ENCODE data around the gene GARNL3. TPM values are rescaled to one million over a fixed set of nuclear protein-coding genes. Genes with fewer than 3 reads are reported as not detected.
A peak's percentile ranks its signal among the peaks of the same experiment; 100 is the strongest.

The GARNL3 gene, protein sequence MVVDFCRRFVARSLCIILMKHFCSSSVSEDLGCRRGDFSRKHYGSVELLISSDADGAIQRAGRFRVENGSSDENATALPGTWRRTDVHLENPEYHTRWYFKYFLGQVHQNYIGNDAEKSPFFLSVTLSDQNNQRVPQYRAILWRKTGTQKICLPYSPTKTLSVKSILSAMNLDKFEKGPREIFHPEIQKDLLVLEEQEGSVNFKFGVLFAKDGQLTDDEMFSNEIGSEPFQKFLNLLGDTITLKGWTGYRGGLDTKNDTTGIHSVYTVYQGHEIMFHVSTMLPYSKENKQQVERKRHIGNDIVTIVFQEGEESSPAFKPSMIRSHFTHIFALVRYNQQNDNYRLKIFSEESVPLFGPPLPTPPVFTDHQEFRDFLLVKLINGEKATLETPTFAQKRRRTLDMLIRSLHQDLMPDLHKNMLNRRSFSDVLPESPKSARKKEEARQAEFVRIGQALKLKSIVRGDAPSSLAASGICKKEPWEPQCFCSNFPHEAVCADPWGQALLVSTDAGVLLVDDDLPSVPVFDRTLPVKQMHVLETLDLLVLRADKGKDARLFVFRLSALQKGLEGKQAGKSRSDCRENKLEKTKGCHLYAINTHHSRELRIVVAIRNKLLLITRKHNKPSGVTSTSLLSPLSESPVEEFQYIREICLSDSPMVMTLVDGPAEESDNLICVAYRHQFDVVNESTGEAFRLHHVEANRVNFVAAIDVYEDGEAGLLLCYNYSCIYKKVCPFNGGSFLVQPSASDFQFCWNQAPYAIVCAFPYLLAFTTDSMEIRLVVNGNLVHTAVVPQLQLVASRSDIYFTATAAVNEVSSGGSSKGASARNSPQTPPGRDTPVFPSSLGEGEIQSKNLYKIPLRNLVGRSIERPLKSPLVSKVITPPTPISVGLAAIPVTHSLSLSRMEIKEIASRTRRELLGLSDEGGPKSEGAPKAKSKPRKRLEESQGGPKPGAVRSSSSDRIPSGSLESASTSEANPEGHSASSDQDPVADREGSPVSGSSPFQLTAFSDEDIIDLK
- total RNA-seq, result 1 to 10 TPM; 2.0 to 2.5 TPM
- 2.3 to 4.2 reads per million in 2 donors for total RNA-seq

DNA sequence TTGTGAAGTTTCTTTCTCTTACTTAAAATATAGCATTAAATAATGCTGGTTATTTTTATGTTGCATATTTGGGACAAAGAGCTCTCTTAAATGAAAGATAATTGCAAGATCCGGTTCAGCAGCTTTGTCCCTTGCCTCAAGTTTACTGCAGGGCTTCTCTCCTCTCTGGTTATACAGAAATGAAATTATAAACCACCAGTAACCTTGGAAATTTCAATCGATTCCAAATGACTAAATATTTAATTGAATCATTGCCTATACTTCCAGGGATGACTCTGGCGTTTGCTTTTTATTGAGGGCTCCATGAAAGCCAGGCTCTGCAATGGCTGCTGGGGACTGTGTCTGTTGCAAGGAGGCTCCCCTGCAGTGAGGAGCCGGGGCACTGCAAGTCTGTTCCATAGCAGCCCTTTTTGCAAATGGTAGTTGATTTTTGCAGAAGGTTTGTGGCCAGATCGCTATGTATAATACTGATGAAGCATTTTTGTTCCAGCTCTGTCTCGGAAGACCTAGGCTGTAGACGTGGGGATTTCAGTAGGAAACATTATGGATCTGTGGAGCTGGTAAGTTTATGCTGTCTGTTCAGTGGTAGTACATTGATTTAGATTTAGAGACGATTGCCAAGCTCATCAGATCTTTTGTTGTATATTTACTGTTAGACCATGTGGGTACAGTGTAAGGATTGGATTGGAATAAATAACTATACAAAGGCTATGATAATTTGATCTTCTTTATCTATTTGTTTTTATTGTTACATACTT, at the start of gene GARNL3:
Gene GARNL3 (plus strand): TSS at position 313 of the 758 bp plus-strand sequence. CDS start 104 bp downstream, at position 417.
- Mint-ChIP-seq H3K27me3 (no peaks in the 10 kb centered on the region), H3K27ac (no peak within 1 kb of the TSS), H3K4me1 (no peaks in the 10 kb centered on the region), H3K4me3 (no peak within 1 kb of the TSS), H3K36me3 (ENCODE audit: low read depth) (no peaks in the 10 kb centered on the region)
- DNase-seq, result no peak
- ATAC-seq, result no peak
- no peaks in the 10 kb centered on the region for H3K9me3 ChIP-seq (ENCODE audit: control insufficient read depth, low read length, poor library complexity, severe bottlenecking)

DNA sequence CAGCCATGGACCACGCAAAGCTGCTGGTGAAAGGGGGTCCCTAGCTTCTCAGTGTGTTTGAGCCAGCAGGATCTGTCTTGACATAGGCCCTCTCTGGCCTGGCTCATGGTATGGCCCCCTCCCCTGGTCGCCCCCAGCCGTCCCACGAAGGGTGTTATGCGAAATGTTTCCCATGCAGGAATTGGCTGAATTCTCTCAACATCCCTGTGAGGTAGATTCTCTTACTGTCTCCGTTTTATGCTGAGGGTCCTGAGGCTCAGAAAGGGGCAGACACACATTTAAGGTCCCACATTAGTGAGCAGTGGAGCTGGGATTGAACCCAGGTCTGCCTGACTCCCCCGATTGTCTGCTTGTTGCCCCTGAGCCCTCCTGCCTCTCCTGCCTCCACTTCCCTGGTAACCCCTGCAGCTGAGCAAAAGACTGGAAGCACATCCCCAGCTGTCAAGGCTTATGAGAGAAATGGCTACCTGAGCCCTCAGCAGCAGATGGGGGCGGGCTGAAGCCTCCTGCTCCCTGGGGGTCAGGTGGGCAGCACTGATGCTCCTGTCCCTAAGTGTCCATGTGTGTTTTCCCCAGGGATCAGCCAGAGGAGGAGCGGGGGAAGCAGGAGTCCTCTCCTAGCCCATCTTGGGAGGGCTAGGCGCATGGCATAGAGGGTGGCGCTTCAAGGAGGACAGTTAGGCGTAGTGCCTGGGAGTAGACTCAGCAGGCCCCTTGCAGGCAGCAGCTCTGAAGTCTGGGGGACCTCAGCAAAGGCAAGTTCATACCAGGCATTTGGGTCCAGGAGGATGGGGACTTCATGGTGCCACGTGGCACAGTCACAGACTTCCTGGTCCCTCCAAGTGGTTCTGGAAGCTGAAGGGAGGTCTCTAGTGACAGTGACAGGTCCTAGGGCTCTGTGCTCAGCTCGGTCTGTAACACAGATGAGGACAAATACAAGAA, 49.0 kb upstream of the GARNL3 start:
- H3K4me1 Mint-ChIP-seq, result peaks cover 5% of the 10 kb centered on the region
- peak overlapping the region; percentile 54 for H3K27ac Mint-ChIP-seq
- H3K27me3 Mint-ChIP-seq, result no peaks in the 10 kb centered on the region
- DNase-seq (no peak), ATAC-seq (no peak)
- H3K4me3 Mint-ChIP-seq, result no peak overlapping the region
- no peaks in the 10 kb centered on the region for H3K36me3 Mint-ChIP-seq (ENCODE audit: low read depth)
- H3K9me3 ChIP-seq (ENCODE audit: control insufficient read depth, low read length, poor library complexity, severe bottlenecking), result no peaks in the 10 kb centered on the region

DNA sequence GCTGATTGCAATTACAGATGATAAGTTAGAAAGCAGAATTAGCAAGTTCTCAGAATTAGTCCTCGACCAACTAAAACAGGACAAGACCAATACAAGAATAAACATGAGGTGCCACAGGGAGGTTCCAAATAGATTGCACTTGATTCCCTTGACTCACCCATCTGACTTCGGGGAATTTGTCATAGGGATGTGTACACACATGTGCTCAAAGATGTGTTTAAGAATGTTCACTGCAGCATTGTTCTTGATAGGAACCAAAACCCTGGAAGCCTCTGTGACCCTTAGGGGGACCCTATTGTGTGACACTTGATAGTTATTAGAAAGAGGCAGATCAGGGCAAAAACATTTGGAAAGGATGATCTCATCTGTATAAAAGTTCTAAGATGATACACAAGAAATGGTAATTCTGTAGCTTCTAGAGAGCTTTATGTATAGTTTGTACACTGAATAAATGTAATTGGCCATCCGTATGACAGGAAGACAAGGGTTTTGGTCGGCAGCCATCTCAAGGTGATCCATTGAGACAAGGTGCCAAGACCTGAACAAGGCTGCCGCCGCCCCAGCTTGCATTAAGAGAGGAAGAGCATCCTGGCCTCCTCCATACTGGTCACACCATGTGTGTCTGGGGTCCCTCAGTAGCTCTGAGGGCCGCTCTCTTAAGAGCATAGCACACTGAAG, 48.2 kb upstream of the GARNL3 start:
- Mint-ChIP-seq H3K27me3 (no peaks in the 10 kb centered on the region), H3K36me3 (ENCODE audit: low read depth) (no peaks in the 10 kb centered on the region)
- no peak for DNase-seq

DNA sequence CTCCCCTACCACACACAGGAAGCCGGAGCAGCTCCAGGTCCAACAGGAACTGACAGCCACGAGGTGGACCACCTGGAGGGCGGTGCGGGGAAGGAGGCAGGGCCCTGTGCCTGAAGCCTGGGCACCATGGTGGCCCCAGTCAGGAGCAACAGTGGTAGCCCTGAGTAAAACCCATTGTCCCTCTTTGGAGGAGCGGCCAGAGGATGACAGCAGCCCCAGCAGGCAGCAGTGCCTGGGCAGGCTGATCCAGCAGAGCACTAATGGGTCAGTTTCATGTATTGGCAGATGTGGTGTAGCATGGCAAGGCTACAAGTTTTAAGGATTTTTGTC, 47.7 kb upstream of the GARNL3 start:
- Mint-ChIP-seq H3K4me1 (peaks cover 9% of the 10 kb centered on the region), H3K27ac (no peak overlapping the region), H3K4me3 (no peak overlapping the region), H3K27me3 (no peaks in the 10 kb centered on the region), H3K36me3 (ENCODE audit: low read depth) (no peaks in the 10 kb centered on the region)
- ATAC-seq (no peak), DNase-seq (no peak)
- H3K9me3 ChIP-seq (ENCODE audit: control insufficient read depth, low read length, poor library complexity, severe bottlenecking), result no peaks in the 10 kb centered on the region

More for the DNA sequence above, 48.2 kb upstream of the GARNL3 start:
- ATAC-seq, result no peak
- H3K9me3 ChIP-seq (ENCODE audit: control insufficient read depth, low read length, poor library complexity, severe bottlenecking), result no peaks in the 10 kb centered on the region
- H3K4me3 Mint-ChIP-seq, result no peak overlapping the region
- H3K27ac Mint-ChIP-seq, result no peak overlapping the region
- H3K4me1 Mint-ChIP-seq, result peaks cover 5% of the 10 kb centered on the region

DNA sequence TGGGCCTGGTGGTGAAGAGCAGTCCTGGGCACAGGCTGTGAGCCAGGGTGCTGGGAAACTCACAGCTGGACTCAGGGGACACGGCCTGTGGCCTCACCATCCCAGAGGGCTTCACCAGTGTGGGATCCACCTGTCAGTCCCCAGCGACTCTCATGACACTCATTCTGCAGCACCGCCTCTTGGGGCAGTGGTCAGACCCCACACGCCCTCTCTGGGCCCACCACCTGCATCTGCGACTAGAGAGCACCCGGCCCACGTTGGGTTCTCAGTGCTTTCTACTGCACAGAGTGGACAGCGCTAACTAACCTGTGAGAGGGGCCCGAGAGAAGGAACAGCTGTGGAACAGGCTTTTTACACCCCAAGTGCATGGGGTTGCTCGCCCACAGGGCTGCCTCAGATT, 45.8 kb upstream of the GARNL3 start:
- ATAC-seq, result no peak
- no peaks in the 10 kb centered on the region for H3K36me3 Mint-ChIP-seq (ENCODE audit: low read depth)
- no peaks in the 10 kb centered on the region for H3K27me3 Mint-ChIP-seq
- H3K9me3 ChIP-seq (ENCODE audit: control insufficient read depth, low read length, poor library complexity, severe bottlenecking), result no peaks in the 10 kb centered on the region
- no peak overlapping the region for H3K27ac Mint-ChIP-seq
- H3K4me3 Mint-ChIP-seq, result no peak overlapping the region
- no peak for DNase-seq
- H3K4me1 Mint-ChIP-seq, result peaks cover 20% of the 10 kb centered on the region

DNA sequence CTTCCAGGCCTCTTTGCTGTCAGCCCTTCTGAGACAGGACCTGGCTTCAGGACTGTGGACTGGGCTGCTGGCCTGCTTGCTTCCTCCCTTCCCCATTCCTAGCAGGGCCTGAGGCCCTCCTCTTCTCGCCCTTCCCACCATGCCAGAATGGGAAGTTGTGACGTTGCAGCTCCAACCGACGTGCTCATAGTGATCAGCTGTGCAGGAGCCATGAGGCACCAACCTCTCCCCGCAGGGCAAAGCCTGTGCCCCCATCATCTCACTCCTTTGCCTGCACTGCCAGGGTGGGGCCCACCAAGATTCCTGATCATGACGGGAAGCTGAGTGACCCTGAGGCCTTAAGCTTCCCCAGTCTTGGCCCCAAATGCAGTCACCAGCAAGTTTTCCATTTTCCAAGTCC, 45.1 kb upstream of the GARNL3 start:
- no peak overlapping the region for H3K4me3 Mint-ChIP-seq
- no peak for ATAC-seq
- no peaks in the 10 kb centered on the region for H3K27me3 Mint-ChIP-seq
- DNase-seq, result no peak
- H3K4me1 Mint-ChIP-seq, result peaks cover 24% of the 10 kb centered on the region
- H3K27ac Mint-ChIP-seq, result peak overlapping the region; percentile 77
- H3K9me3 ChIP-seq (ENCODE audit: control insufficient read depth, low read length, poor library complexity, severe bottlenecking), result no peaks in the 10 kb centered on the region
- peaks cover 1% of the 10 kb centered on the region for H3K36me3 Mint-ChIP-seq (ENCODE audit: low read depth)

DNA sequence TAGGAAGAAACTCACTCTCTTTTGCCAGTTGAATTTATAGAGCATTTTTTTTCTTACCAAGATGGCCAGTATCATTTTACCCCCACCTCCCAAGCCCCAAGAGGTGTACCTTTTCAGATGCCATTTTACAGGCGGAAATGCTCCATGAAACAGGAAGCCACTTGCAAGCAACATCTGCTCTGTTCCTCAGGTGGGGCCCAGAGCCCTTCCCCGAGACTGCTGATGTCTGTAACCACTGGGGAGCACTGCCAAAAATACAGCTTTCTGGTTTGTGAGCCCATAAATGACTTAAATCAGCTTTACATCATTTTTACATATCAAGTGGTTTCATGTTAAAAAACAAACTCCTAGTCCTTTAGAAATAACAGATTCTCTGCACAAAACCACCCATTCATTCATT, 42.9 kb upstream of the GARNL3 start:
- DNase-seq (no peak), ATAC-seq (no peak)
- Mint-ChIP-seq H3K4me3 (no peak overlapping the region), H3K27ac (peak overlapping the region; percentile 43), H3K27me3 (peaks cover 6% of the 10 kb centered on the region), H3K36me3 (ENCODE audit: low read depth) (peaks cover 2% of the 10 kb centered on the region), H3K4me1 (peaks cover 29% of the 10 kb centered on the region)
- no peaks in the 10 kb centered on the region for H3K9me3 ChIP-seq (ENCODE audit: control insufficient read depth, low read length, poor library complexity, severe bottlenecking)

DNA sequence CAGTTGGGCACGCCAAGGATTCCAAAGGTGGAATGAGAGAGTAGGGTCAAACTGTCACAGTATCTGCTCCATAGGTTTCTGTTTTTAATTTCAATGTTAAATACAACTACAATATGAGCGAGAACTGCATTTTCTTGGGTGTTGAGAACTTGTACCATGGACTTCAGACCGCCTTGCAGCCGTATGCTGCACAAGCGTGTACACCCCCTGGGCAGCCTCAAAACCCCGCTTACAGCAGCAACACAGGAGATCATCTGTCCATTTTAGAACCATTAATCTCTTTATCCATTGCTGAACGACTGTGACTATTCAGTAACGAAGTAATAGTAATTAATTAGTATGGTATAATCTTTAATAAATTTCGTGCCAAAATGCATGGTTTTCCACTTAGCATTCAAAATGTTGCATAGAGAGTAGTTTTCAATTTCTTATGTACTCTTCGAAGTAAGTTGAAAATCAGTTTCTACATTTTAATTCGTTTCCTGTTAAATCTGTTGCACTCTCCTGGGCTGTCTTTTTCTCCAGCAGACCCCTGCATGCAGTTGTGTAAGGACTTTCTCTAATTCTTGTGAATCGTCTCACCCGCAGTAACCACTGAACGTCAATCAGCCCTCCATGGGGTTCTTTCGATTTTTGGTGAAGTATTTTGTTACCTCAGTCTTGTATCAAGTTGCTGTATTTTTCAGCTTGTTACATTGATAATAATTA, 42.0 kb upstream of the GARNL3 start:
- H3K9me3 ChIP-seq (ENCODE audit: control insufficient read depth, low read length, poor library complexity, severe bottlenecking), result no peaks in the 10 kb centered on the region
- no peak for ATAC-seq
- H3K27me3 Mint-ChIP-seq, result peaks cover 7% of the 10 kb centered on the region
- no peak for DNase-seq
- H3K4me3 Mint-ChIP-seq, result no peak overlapping the region
- H3K36me3 Mint-ChIP-seq (ENCODE audit: low read depth), result peaks cover 2% of the 10 kb centered on the region
- H3K4me1 Mint-ChIP-seq, result peaks cover 29% of the 10 kb centered on the region
- peak overlapping the region; percentile 43 for H3K27ac Mint-ChIP-seq

DNA sequence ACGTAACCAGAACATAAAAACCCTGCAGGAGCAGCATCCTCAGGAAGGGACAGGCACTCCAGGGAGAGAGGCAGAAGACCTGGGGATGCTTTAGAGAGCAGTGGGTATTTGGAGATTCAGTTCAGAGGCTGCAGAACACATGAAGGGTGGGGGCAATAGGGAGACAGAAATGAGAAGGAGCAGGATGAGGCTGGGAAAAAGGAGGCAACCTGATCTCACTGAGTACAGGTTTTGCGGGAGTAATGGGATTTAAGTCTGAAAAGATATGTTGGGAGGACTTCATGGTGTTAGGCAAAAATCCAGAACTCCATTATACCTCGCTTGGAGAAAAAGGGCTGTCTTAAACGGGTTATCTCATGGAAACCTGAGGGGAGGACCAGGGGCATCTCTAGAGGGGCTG, 41.3 kb upstream of the GARNL3 start:
- H3K9me3 ChIP-seq (ENCODE audit: control insufficient read depth, low read length, poor library complexity, severe bottlenecking), result no peaks in the 10 kb centered on the region
- Mint-ChIP-seq H3K4me3 (no peak overlapping the region), H3K27ac (peak overlapping the region; percentile 4), H3K27me3 (peaks cover 7% of the 10 kb centered on the region), H3K36me3 (ENCODE audit: low read depth) (peaks cover 2% of the 10 kb centered on the region), H3K4me1 (peaks cover 29% of the 10 kb centered on the region)
- no peak for ATAC-seq
- DNase-seq, result no peak

DNA sequence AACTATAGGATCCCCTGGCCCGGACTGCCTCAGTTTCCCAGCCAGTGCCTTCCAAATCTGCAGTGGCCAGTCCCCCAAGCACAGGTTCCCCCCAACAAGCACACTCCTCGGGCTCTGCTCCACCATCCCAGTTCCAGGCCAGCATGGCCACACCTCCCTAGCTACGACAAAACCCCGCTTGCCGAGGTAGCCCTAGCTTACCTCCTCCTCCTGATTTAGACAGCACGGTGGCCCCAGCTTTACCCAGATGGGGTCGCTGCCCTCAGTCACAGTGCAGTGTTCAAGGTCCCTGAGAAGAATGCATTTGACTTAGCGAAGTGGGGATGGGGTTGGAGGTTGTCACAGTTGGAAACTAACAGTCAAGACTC, 40.8 kb upstream of the GARNL3 start:
- Mint-ChIP-seq H3K36me3 (ENCODE audit: low read depth) (peaks cover 2% of the 10 kb centered on the region), H3K27ac (peak overlapping the region; percentile 90), H3K4me1 (peaks cover 29% of the 10 kb centered on the region), H3K27me3 (peaks cover 7% of the 10 kb centered on the region), H3K4me3 (peak overlapping the region; percentile 94)
- ATAC-seq (no peak), DNase-seq (no peak)
- H3K9me3 ChIP-seq (ENCODE audit: control insufficient read depth, low read length, poor library complexity, severe bottlenecking), result no peaks in the 10 kb centered on the region

DNA sequence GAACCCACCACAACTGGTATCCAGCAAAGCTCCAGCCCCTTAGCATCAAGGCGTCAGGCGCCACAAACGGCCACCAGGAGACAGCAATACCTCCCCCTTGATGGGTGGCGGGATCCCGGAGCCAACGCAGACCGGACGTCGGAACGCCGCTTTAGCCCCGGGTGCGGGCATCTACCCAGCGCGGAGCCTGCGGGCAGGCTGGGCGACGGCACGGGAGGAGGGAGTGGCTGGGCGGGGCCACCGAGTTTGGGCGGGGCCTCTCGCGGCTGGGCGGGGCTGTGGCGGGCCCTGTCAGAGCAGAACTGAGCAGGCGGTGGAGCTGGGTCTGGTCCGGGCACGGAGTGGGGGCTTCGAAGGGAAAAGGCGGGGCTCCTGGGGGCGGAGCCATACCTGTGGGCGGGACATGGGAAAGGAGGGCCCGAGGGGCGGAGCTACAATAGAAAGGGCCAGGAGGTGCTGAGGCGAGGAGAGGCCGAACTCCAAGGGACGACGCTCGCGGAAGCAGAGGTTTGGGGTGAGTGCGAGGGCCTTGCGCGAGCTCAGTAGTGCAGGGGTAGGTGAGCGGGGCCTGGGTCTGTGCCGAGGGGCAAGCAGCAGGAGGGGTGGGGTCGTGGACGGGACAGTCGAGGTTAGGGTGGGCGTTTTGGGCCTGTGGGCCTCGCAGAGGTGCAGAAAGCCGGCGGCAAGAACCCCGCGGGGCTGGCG, 40.2 kb upstream of the GARNL3 start:
- Mint-ChIP-seq H3K27ac (peak overlapping the region; percentile 90), H3K4me1 (peaks cover 29% of the 10 kb centered on the region), H3K36me3 (ENCODE audit: low read depth) (peaks cover 2% of the 10 kb centered on the region), H3K4me3 (peak overlapping the region; percentile 94), H3K27me3 (peaks cover 11% of the 10 kb centered on the region)
- peak; percentile 77 for ATAC-seq
- DNase-seq, result peak; percentile 82 to 86 (median 82)
- no peaks in the 10 kb centered on the region for H3K9me3 ChIP-seq (ENCODE audit: control insufficient read depth, low read length, poor library complexity, severe bottlenecking)

All from T-helper 17 cell (primary cell).